Bone marrow (tissue), 2 donors: Measurements from ENCODE around the gene SASH3.

ENCODE experiments used
- DNase-seq, 2 donors: peaks; one replicate each; lab custom pipeline; 2025; lab: John Stamatoyannopoulos, UW

SASH3 gene

DNA sequence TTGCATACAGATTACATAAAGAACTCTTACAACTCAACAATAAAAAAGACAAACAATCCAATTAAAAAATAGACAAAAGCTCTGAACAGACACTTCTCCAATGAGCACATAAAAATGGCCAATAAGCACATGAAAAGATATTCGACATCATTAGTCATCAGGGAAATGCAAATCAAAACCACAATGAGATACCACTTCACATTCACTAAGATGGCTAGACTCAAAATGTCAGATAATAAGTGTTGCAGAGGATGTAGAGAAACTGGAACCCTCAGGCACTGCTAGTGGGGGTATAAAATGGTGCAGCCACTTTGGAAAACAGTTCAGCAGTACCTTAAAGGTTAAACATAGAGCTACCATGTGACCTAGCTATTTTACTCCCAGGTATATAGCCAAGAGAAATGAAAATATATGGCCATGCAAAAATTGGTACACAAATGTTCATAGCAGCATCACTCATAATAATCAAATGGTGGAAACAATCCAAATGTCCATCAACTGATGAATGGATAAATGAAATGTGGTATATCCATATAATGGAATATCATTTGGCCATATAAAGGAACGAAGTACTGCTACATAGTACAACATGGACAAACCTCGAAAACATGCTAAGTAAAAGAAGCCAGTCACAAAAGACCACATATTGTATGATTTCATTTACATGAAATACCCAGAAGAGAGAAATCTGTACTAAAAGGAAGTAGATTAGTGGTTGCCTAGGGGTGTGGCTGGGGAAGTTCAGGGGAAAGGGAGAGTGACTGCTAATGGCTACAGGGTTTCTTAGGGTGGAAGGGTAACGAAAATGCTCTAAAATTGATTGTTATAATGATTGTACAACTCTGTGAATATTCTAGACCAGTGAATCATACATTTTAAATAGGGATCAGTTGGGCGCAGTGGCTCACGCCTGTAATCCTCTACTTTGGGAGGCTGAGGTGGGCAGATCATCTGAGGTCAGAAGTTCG lies 29.4 kb downstream of the SASH3 start:
- no peak for DNase-seq

DNA sequence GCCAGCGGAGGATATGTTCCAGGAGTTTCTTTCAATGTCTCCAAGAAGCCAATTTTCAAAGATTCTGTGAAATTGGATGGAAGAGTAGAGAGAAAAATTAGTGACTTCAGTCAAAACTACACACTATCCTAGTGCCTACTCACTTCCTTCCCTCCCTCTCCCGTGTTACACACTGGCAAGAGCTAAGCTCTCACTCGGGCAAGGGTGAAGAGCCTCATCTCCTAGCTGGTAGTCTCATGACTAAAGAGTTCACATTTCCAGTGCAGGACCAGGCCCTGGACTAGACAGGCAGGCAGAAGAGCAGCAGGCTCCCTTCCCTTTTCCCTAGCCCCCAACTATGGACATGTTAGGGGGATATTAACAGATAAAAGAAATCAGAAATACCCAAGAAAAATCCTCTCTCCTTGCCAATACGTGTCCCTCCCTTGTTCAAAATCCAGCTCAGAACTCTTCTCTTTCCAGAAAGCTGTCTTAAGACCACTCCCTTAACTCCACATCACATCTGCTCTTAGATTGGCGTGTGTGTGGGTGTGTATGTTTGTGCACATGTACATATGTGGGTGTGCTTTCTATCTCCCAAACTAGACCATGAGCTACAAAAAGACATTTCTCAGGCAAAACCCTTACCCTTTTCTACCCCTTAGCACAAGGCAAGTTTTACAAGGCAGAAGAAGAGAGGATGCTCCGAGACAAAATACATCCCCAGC lies 34.1 kb downstream of the SASH3 start:
- no peak for DNase-seq

DNA sequence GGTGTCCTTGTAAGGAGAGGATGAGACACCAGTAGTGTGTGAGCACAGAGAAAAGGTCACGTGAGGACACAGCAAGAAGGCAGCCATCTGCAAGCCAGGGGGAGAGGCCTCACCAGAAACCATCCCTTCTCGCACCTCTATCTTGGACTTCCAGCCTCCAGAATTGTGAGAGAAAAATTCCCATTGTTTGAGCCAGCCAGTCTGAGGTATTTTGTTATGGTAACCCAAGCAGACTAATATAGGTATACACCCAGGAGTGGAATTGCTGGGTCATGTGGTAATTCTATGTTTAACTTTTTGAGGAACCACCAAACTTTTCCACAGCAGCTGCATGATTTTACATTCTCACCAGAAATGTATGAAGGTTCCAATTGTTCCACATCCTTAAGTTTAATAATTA lies 38.4 kb downstream of the SASH3 start:
- DNase-seq = no peak

DNA sequence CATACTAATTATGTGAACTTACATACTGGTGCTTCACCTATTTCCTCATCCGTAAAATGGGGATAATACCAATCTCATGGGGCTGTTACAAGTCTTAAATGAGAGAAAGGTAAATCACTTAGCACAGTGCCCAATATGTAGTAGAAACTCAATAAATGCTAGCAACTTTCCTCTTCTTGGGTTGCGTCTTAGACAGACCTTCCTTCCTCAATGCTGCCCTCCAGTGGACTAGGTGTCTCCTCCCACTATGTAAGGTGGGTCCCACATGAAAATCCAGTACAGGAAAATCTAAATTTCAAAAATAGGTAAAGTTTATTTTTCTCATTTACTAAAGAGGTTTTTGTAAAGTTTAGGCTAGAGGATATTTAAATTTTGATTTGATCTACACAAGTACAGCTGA lies 43.4 kb downstream of the SASH3 start:
- peak in 1 of 2 donors; percentile 38 for DNase-seq

DNA sequence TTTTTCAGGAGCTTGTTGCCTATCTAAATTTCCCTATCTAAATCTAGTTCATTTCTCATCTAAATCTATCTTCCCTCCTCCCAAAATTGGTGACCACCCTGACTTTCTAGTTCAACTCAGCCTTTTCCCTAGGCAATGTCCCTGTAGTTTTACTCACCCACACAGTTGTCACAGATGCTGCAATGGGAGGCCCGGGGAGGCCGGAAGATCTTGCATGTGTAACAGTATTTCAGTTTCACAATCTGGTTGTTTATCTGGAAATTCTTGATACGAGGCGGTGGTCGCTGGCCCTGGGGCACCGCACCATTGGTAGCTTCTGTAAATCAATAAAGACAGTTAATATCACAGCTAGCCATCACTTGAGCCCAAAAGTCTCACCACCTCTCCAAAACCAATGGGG lies 43.8 kb downstream of the SASH3 start:
- no peak for DNase-seq

DNA sequence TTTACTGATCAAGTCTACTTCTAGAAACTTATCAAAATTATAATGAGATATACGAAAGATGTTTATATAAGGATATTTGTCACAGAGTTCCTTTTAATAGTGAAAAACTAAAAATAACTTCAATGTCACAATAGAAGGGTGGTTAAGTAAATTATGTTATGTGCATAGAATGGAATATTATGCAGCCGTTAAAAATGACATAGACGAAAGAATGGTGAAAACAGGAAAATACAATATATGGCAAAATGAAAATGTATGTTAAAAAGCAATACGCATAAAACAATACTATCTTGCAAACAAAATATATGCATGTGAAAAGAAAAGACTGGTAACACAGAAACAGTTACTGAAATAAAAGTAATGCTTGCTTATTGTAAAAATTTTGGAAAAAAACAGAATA lies 44.9 kb downstream of the SASH3 start:
- DNase-seq = no peak

DNA sequence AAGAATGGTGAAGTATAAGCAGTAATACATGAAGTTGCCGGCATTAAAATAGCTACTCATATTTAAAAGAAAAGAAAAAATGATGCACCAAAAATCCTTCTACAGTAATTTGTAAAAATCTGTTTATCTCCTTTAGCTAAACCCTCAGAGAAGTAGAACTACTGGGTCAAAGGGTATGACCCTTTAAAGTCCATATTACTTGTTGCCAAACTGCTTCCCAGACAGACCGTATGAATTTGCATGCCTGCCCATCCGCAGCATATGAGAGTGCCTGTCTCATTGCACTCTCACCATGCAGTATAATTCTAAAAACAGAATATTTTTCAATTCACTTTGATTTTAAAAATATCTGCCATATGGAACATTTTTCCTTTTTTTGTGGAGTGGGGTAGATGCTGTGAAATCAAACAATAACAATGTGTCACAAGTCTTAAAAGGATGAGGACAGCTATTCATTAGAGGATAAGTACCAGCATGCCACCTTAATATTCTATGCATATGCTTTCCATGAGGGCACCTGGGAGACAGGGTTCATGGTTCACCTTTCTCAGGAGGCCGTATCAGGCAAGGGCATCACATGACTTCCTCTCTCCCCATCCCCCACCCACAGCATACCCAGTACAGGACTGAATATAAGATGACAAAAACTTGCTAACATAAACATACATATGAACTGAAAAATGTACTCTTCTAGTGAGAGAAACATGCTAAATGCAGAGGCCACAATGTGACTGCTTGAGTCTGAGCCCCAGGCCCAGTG lies 46.2 kb downstream of the SASH3 start:
- no peak for DNase-seq

DNA sequence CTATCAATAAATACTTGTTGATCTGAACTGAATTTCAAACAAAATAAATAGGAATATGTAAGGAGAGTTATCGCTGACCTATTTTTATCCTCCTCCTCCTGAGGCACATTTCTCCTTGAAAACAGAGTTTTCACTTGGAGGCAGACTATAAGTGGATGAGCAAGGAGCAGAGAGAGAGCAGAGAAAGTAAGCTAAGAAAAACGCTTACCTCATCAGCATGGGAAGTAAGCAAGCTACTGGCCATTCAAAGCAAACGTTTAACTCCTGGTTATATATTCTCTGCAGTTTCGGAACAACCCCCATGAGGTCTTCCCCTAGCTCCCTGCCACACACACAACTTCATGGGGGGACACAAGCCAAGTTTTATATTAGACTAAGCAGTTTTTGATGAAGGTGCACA lies 50.7 kb downstream of the SASH3 start:
- DNase-seq = no peak

DNA sequence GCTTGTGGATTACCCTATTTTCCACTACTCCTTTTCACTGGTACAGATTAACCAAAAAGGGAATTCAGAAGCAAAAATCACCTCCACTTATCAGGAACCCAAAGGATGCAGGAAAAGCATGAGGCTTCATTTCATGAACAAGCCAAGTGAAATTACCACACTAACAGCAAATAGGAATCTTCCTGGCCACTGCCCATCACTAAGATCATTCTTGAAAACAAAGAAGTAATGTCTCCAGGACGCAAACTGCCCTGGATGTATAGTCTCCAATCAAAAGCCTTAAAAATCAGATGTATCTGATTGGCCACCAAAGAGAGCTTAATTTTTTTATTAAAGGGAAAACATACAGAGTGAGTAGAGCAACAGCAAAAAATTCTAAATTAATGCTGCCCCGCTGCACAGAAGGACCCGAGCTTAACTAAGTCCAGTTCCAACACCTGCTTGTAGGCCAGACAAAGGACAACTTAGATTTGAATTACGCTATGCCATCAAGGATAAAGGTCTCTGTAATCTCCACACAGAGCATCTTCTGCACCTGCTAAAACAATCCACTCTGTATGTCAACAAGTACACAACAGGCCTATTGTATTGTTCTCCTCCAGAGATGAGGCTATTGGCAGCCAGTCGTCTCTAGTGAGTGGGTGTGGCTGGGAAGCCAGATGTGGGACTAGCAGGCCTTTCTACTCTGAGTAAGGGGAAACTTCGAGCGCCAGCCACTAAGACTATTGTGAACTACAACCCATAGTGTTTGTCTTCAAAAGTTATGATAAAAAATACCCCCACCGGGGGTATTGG lies 51.5 kb downstream of the SASH3 start:
- DNase-seq = no peak

DNA sequence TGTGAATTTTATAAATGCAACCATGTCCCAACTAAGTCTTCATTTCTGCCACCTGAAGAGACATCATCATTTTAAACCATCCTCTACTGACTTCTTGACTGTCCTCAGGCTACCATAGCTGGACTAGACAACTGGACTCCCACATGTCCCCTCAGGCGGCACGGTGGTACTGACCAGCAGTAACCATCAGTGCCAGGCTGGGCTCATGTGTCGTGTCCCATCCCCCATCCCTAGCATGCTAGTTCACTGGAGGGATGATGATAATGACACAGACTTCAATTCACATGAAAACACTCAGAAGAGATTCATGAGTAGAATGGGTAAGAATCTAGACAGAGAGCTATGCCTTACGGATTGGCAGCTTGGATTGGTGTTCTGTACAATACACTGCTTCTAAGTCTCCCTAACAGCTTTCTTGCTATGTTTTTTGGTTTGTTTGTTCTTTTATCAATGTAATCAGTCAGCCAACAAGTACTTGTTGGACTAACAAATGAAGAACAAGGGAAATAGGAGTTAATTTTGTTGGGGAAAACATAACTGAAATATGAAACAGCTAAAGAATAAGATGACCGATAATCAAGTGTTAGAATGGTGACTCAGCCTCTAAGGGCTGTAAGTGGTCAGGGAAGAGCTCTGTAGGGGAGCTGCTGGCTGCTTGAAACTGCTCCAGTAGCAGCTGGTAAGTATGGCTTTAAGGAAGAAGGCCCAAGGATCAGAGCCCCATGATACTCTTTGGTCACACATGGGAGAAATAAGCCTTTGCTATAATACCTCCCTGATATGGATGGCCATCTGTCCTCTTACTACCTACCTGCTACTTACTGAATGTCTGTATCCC lies 53.6 kb downstream of the SASH3 start:
- DNase-seq = no peak

DNA sequence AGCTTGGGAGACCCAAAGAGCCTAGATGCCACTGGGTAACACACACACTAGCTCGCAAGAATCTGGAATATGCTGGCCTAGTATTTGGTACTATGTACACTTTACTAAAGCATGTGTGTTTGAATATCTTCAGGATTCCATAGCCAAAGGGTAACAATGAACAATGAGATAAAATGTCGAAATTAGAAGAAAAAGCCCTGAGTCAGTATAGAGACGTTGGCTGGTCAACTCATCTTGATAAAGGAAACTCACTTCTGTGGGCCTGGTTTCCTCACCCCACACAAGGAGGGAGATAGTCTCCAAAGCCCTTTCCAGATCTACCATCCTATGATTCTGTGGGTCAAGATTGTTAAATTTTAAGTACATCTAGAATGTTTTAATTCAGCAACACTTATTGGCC lies 57.1 kb downstream of the SASH3 start:
- no peak for DNase-seq

DNA sequence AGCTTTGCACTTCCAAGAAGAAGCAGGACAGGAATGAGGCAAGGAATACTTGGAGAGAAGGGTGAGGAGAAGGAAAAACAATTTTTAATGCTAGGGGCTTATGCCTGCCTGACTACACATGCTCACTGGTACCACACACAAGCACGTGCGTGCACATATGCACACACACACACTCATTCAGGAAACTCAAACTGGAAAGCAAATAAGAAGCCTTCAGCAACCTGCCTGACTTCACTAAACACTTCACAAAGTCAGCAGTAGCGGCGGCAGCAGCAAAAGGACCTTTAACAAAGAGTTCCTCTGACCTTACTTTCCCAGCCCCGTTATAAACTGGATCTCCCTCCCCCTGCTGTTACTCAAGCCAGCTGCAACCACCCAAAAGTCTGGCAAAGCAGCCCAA lies 60.6 kb downstream of the SASH3 start:
- DNase-seq = no peak

DNA sequence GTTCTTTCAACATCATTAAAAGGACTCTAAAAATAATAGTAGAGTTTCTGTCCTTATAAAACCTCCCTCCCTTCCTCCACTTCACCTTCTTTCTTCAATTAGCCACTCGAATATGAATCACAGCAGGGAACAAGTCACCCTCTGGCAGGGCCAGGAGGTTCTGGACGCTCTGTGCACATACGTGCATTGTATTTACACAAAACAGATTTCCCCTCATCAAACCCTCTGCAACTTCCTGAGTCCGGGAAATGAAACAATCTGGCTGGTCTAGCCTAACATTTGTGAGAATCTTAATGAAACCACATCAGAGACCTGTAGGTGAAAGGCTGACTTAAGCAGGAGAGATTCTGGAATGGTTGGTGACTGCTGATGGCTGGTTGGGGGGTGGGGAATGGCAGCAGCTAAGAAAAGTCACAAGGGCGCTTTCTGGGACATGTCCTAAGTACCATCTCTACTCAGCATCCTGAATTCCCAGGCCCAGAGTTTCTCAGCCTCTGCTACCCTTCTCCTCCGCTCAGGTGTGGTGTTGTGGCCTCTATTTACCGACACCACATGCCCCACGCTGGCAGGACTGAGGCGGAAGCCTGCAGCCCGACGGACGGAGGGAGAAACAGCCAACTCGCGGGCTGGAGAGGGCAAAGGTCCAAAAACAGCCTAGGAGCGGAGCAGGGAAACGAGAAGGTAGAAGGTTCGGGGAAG lies 62.9 kb downstream of the SASH3 start:
- no peak for DNase-seq

DNA sequence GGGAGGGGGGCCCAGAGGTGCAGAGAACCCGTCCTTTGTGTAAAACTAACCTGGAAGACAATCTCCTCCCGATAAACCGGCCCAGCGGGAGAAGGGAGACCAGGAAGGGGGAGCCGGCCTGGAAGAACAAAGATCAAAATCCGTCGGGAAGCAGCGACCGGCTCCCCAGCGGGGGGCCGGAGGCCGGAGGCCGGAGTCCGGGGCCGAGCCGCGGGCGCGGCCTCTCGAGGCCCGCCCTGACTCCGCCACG lies 63.4 kb downstream of the SASH3 start:
- DNase-seq = no peak

DNA sequence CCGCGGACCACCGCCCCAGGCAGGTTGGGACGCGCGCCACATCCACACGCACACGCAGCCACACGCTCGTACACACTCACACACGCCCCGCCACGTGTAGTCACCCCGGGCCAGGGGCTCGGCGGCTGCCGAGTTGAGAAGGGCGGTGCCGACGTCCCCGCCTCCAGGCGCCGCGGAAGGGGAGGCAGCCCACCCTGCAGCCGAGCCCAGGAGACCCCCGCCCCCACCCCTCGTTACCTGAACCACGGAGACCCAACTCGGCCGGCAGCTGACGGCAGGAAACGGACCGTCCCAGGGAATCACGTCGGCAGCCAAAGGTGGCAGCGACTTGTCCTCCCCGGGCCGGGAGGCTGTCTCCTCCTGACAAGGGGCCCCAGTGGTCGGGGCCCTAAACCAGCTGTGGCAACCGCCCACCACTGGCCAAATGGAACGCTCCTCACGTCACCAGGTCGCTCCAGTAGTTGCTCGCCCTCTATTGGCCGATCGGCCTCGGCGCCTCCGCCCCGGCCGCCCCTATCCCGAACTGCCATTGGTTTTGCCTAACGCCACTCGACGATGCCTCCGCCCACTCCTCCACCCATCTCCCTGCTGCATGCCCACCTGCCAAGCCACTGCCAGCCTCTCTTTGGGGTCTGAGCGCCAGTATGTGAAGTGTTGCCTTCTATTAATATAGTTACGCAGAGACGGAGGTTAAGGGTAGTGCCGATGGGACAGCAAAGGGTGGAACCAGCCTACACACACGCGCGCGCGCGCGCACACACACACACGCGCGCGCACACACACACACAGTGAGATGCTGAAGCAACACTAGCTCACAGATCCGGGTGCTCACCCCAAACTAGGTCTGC lies 63.9 kb downstream of the SASH3 start, which contains the start of gene ZDHHC9:
Gene ZDHHC9 (minus strand): TSS at position 428 of the 848 bp plus-strand sequence. CDS start 1,941 bp downstream, outside the sequence.
- peak; percentile 43 to 63 for DNase-seq
